ENCODE results near the gene GPR21. TPM values are rescaled to one million over a fixed set of nuclear protein-coding genes. Genes with fewer than 3 reads are reported as not detected.

The GPR21 gene
- total and polyA plus RNA-seq, 4 donors = 0.03 to 6.1 (median 3.7) TPM; not detected in 1

- H3K4me1 ChIP-seq (ENCODE audit: control insufficient read depth in 5 of 5, insufficient read depth in 5 of 5, low read length in 5 of 5) = peaks cover 0 to 6% (median 0%) of the 10 kb centered on the region in 5 donors
- no peaks in the 10 kb centered on the region for H3K9me3 ChIP-seq (ENCODE audit: control insufficient read depth in 4 of 4, insufficient read depth in 3 of 4, low read length in 3 of 4)
- ATAC-seq (ENCODE audit: insufficient read depth, low FRiP score) (no peak), DNase-seq (no peak)
- TF ChIP-seq, protein P1, sequence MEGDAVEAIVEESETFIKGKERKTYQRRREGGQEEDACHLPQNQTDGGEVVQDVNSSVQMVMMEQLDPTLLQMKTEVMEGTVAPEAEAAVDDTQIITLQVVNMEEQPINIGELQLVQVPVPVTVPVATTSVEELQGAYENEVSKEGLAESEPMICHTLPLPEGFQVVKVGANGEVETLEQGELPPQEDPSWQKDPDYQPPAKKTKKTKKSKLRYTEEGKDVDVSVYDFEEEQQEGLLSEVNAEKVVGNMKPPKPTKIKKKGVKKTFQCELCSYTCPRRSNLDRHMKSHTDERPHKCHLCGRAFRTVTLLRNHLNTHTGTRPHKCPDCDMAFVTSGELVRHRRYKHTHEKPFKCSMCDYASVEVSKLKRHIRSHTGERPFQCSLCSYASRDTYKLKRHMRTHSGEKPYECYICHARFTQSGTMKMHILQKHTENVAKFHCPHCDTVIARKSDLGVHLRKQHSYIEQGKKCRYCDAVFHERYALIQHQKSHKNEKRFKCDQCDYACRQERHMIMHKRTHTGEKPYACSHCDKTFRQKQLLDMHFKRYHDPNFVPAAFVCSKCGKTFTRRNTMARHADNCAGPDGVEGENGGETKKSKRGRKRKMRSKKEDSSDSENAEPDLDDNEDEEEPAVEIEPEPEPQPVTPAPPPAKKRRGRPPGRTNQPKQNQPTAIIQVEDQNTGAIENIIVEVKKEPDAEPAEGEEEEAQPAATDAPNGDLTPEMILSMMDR (IDR thresholded peaks at IDR 0.05; ENCODE audit: control extremely low read depth, extremely low read depth) = no peak
- H3K9ac ChIP-seq (ENCODE audit: insufficient read depth in 1 of 2, low read length in 2 of 2) = no peak overlapping the region
- H3K27ac ChIP-seq (ENCODE audit: low read depth in 1 of 2, low read length in 1 of 2) = no peak overlapping the region
- H3K36me3 ChIP-seq (ENCODE audit: control insufficient read depth in 4 of 4, insufficient read depth in 4 of 4, low read length in 4 of 4) = peaks cover 8 to 36% (median 20%) of the 10 kb centered on the region in 4 donors
- WGBS, 2 donors = 91 to 97% methylated on average over 2 of the region's 2 CpGs
- no peaks in the 10 kb centered on the region for H3K27me3 ChIP-seq (ENCODE audit: control insufficient read depth in 3 of 3, insufficient read depth in 3 of 3, low read length in 2 of 3)
- no peak overlapping the region for H3K4me3 ChIP-seq
Observed at GRCh38 chr9:123072407-123072995, 39.0 kb downstream of the GPR21 start.

DNA sequence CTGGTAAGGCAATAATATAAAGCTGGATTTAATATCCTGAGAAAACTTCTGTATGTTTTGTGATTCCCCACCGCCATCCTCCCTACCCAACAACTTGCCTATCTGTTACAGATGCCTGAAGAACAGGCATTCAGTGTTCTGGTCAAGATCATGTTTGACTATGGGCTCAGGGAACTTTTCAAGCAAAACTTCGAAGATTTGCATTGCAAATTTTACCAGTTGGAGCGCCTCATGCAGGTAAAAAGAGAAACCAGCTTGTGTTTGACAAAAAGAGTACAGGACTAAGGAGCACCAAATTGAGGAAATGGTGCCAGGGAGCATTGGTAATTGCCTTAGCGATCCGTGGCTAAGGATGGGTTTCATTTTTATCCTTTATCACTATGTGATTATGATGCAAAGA lies 40.0 kb downstream of the GPR21 start:
- WGBS, 2 donors = 73 to 84% methylated on average over 5 of the region's 5 CpGs
- TF ChIP-seq, protein P1 (IDR thresholded peaks at IDR 0.05; ENCODE audit: control extremely low read depth, extremely low read depth) = no peak
- Histone ChIP-seq H3K27ac (ENCODE audit: low read depth in 1 of 2, low read length in 1 of 2) (peak overlapping the region in 1 of 2 donors; percentile 17), H3K4me3 (no peak overlapping the region), H3K36me3 (ENCODE audit: control insufficient read depth in 4 of 4, insufficient read depth in 4 of 4, low read length in 4 of 4) (peaks cover 9 to 31% (median 21%) of the 10 kb centered on the region in 4 donors), H3K9ac (ENCODE audit: insufficient read depth in 1 of 2, low read length in 2 of 2) (no peak overlapping the region), H3K27me3 (ENCODE audit: control insufficient read depth in 3 of 3, insufficient read depth in 3 of 3, low read length in 2 of 3) (no peaks in the 10 kb centered on the region), H3K4me1 (ENCODE audit: control insufficient read depth in 5 of 5, insufficient read depth in 5 of 5, low read length in 5 of 5) (peaks cover 0 to 6% (median 0%) of the 10 kb centered on the region in 5 donors), H3K9me3 (ENCODE audit: control insufficient read depth in 4 of 4, insufficient read depth in 3 of 4, low read length in 3 of 4) (no peaks in the 10 kb centered on the region)
- ATAC-seq (ENCODE audit: insufficient read depth, low FRiP score) (no peak), DNase-seq (no peak)

- no peaks in the 10 kb centered on the region for H3K9me3 ChIP-seq (ENCODE audit: control insufficient read depth in 4 of 4, insufficient read depth in 3 of 4, low read length in 3 of 4)
- TF ChIP-seq, protein P1 (IDR thresholded peaks at IDR 0.05; ENCODE audit: control extremely low read depth, extremely low read depth) = no peak
- H3K36me3 ChIP-seq (ENCODE audit: control insufficient read depth in 4 of 4, insufficient read depth in 4 of 4, low read length in 4 of 4) = peaks cover 10 to 31% (median 22%) of the 10 kb centered on the region in 4 donors
- no peak overlapping the region for H3K27ac ChIP-seq (ENCODE audit: low read depth in 1 of 2, low read length in 1 of 2)
- H3K4me1 ChIP-seq (ENCODE audit: control insufficient read depth in 5 of 5, insufficient read depth in 5 of 5, low read length in 5 of 5) = peaks cover 0 to 6% (median 0%) of the 10 kb centered on the region in 5 donors
- no peak overlapping the region for H3K9ac ChIP-seq (ENCODE audit: insufficient read depth in 1 of 2, low read length in 2 of 2)
- no peaks in the 10 kb centered on the region for H3K27me3 ChIP-seq (ENCODE audit: control insufficient read depth in 3 of 3, insufficient read depth in 3 of 3, low read length in 2 of 3)
- WGBS, 2 donors = 60 to 79% methylated on average over 1 of the region's 1 CpG
- DNase-seq = peak in 1 of 3 donors; percentile 38
- ATAC-seq (ENCODE audit: insufficient read depth, low FRiP score) = no peak
- no peak overlapping the region for H3K4me3 ChIP-seq
Observed at GRCh38 chr9:123073991-123074422, 40.5 kb downstream of the GPR21 start.
